ENCODE measurements around the gene PPP1R16B.

DNA sequence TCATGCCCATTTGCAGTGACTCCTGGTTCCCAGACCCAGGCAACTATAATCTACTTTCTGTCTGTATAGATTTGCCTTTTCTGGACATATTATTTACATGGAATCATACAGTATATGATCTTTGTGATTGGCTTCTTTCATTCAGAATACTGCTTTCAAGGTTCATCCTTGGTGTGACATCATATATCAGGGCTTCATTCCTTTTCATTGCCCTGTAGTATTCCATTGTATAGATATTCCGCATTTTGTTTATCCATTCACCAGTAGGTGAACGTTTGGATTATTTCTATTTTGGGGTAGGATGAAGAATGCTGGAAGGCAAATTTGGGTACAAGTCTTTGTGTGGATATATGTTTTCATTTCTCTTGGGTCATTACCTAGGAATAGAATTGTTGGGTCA, 36.1 kb downstream of the PPP1R16B start:
- TF ChIP-seq, protein P1, sequence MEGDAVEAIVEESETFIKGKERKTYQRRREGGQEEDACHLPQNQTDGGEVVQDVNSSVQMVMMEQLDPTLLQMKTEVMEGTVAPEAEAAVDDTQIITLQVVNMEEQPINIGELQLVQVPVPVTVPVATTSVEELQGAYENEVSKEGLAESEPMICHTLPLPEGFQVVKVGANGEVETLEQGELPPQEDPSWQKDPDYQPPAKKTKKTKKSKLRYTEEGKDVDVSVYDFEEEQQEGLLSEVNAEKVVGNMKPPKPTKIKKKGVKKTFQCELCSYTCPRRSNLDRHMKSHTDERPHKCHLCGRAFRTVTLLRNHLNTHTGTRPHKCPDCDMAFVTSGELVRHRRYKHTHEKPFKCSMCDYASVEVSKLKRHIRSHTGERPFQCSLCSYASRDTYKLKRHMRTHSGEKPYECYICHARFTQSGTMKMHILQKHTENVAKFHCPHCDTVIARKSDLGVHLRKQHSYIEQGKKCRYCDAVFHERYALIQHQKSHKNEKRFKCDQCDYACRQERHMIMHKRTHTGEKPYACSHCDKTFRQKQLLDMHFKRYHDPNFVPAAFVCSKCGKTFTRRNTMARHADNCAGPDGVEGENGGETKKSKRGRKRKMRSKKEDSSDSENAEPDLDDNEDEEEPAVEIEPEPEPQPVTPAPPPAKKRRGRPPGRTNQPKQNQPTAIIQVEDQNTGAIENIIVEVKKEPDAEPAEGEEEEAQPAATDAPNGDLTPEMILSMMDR (IDR thresholded peaks at IDR 0.05) = no peak
- no peak for TF ChIP-seq POLR2A (IDR thresholded peaks at IDR 0.05)

Data from ovary (tissue), 3 donors.